B cell (primary cell): ENCODE data around the gene SMIM22. TPM values are rescaled to one million over a fixed set of nuclear protein-coding genes. Genes with fewer than 3 reads are reported as not detected.
A peak's percentile ranks its signal among the peaks of the same experiment; 100 is the strongest.

Experiments
- ATAC-seq: fragments of 200-7000 bp; cut with Tn5 transposase; one replicate; pipeline ENCODE4 v1.10.0; 2021; ENCODE audit warnings: low read depth, mild to moderate bottlenecking, moderate number of reproducible peaks, moderate library complexity
- CTCF ChIA-PET: fragments of 350-600 bp; sonication (Branson Sonifier 250); formaldehyde crosslinking; loops from one replicate; lab custom pipeline; 2021; ENCODE audit warnings: antibody characterized with exemption, inconsistent platforms; lab: Charles Lee
- POLR2A ChIA-PET: fragments of 350-600 bp; sonication (Branson Sonifier 250); formaldehyde crosslinking; loops from one replicate; lab custom pipeline; 2021; ENCODE audit warnings: antibody characterized with exemption; lab: Charles Lee
- DNase-seq: peaks from one replicate; pipeline ENCODE4 v3.0.0; 2013
- H2AFZ ChIP-seq: 2 replicates; pipeline ENCODE4 v1.6.1; 2012; ENCODE audit warnings: mild to moderate bottlenecking, low read depth, low read length; ENCODE audit not compliant: insufficient read depth, poor library complexity, severe bottlenecking
- H3K27ac ChIP-seq, 2 donors: 1 replicate in 1 of 2; 2 replicates in 1 of 2; pipeline ENCODE4 v1.5.1; 2012 to 2013; ENCODE audit warnings: low read length in 2 of 2, mild to moderate bottlenecking in 2 of 2, moderate library complexity in 1 of 2
- H3K27me3 ChIP-seq, 4 experiments: fragments of 200-600 bp in 1 of 4; sonication (generic) in 1 of 4; replicated peaks in 1 of 4; 1 replicate in 2 of 4; 2 replicates in 2 of 4; pipeline versions ENCODE4 v1.6.1 to v1.7.0; 2013 to 2016; ENCODE audit warnings: low read length in 3 of 4, mild to moderate bottlenecking in 2 of 4, mixed read lengths in 1 of 4, moderate library complexity in 1 of 4; ENCODE audit not compliant: insufficient read depth in 4 of 4, control insufficient read depth in 3 of 4; ENCODE audit errors: control extremely low read depth in 1 of 4
- H3K36me3 ChIP-seq, 2 experiments: replicated peaks in 1 of 2; 1 replicate in 1 of 2; 2 replicates in 1 of 2; pipeline versions ENCODE4 v1.6.1 to v1.7.1; 2013; ENCODE audit warnings: low read length in 1 of 2; ENCODE audit not compliant: insufficient read depth in 2 of 2, control insufficient read depth in 1 of 2; ENCODE audit errors: control extremely low read depth in 1 of 2, extremely low read depth in 1 of 2
- H3K4me1 ChIP-seq, 2 donors: fragments of 200-600 bp in 1 of 2; sonication (generic) in 1 of 2; 1 replicate in 1 of 2; 2 replicates in 1 of 2; pipeline versions ENCODE4 v1.5.1 to v1.6.1; 2013 to 2017; ENCODE audit warnings: low read length in 2 of 2; ENCODE audit not compliant: control insufficient read depth in 2 of 2, insufficient read depth in 2 of 2
- H3K4me2 ChIP-seq: replicated peaks from 2 replicates; pipeline ENCODE3; 2012; ENCODE audit warnings: mild to moderate bottlenecking, low read depth, low read length; ENCODE audit not compliant: poor library complexity, severe bottlenecking
- H3K4me3 ChIP-seq, 5 experiments: fragments of 200-600 bp in 1 of 5; sonication (generic) in 1 of 5; 1 replicate in 3 of 5; 2 replicates in 2 of 5; pipeline versions ENCODE4 v1.5.1 to v1.7.0; 2011 to 2016; ENCODE audit warnings: low read length in 4 of 5, mild to moderate bottlenecking in 4 of 5, low read depth in 2 of 5, control low read depth in 1 of 5, moderate library complexity in 1 of 5; ENCODE audit not compliant: insufficient read depth in 1 of 5; ENCODE audit errors: control extremely low read depth in 1 of 5, extremely low read depth in 1 of 5
- H3K79me2 ChIP-seq: fragments of 200-600 bp; sonication (generic); one replicate; pipeline ENCODE4 v1.6.0; 2016; ENCODE audit warnings: low read length; ENCODE audit not compliant: control insufficient read depth, insufficient read depth
- H3K9ac ChIP-seq: fragments of 200-600 bp; sonication (generic); 2 replicates; pipeline ENCODE4 v1.6.1; 2017; ENCODE audit warnings: mild to moderate bottlenecking, low read length, moderate library complexity
- H3K9me3 ChIP-seq, 3 donors: one replicate each; pipeline versions ENCODE4 v1.6.1 to v1.7.1; 2013; ENCODE audit warnings: low read length in 2 of 3; ENCODE audit not compliant: control insufficient read depth in 2 of 3, insufficient read depth in 1 of 3; ENCODE audit errors: control extremely low read depth in 1 of 3
- H4K20me1 ChIP-seq: 2 replicates; pipeline ENCODE4 v1.6.0; 2012; ENCODE audit warnings: mild to moderate bottlenecking, low read length; ENCODE audit not compliant: insufficient read depth, control insufficient read depth, poor library complexity, severe bottlenecking
- H3K27ac Mint-ChIP-seq: one replicate; pipeline ENCODE4 v1.8.0; 2021; ENCODE audit warnings: mixed read lengths
- H3K27me3 Mint-ChIP-seq: one replicate; pipeline ENCODE4 v1.8.0; 2021; ENCODE audit warnings: mixed read lengths
- H3K4me1 Mint-ChIP-seq: one replicate; pipeline ENCODE4 v1.8.0; 2021; ENCODE audit warnings: mixed read lengths
- H3K4me3 Mint-ChIP-seq: one replicate; pipeline ENCODE4 v1.8.0; 2021; ENCODE audit warnings: mixed read lengths
- H3K9me3 Mint-ChIP-seq: one replicate; pipeline ENCODE4 v1.8.0; 2022; ENCODE audit warnings: mixed read lengths; ENCODE audit not compliant: insufficient read depth
- CTCF ChIP-seq: fragments of 200-600 bp; IDR thresholded peaks from one replicate; pipeline ENCODE4 v1.8.0; 2022; ENCODE audit warnings: antibody characterized with exemption, mild to moderate bottlenecking
- EZH2 ChIP-seq: IDR thresholded peaks from 2 replicates; pipeline ENCODE4 v1.6.1; 2012; ENCODE audit warnings: borderline replicate concordance, low read depth, mild to moderate bottlenecking, moderate library complexity, low read length; ENCODE audit not compliant: insufficient read depth, poor library complexity, severe bottlenecking
- WGBS: methylation state at CpG from one replicate; pipeline ENCODE4 v1.1.5; 2013; ENCODE audit warnings: missing lambda C conversion rate; ENCODE audit not compliant: insufficient coverage; 5-methylcytosine and 5-hydroxymethylcytosine counted together
- intact Hi-C: fragments of 100-400 bp; cut with micrococcal nuclease; formaldehyde crosslinking; loops from one replicate; pipeline ENCODE4 v1.10.0; 2022
- polyA plus RNA-seq: library from polyadenylated mRNA; depleted of rRNA; stranded (reverse); fragments of >200 nt; gene quantifications from 2 replicates; pipeline ENCODE4 v1.2.3, GENCODE V29; 2012
- total RNA-seq, 2 donors: library from RNA; stranded (reverse); fragments of 120-200 nt in 1 of 2; gene quantifications; 1 replicate in 1 of 2; 2 replicates in 1 of 2; pipeline versions ENCODE4 v1.2.3 to v1.2.4, GENCODE V29; 2013 to 2022

The SMIM22 gene
- total and polyA plus RNA-seq, 2 donors (not counting 1 experiment from before 2014, with no cell fraction given) = not detected

- intact Hi-C loops = no loop called here
- ChIA-PET POLR2A (no interaction called here), CTCF (no interaction called here)
- ATAC-seq = no peak
- Histone ChIP-seq H2AFZ (no peak overlapping the region), H3K27ac (no peak overlapping the region), H3K4me1 (peaks cover 20 to 22% of the 10 kb centered on the region in 2 donors), H3K4me3 (no peak overlapping the region), H3K4me2 (no peak overlapping the region), H3K79me2 (no peaks in the 10 kb centered on the region), H3K9me3 (no peaks in the 10 kb centered on the region), H3K27me3 (no peaks in the 10 kb centered on the region), H4K20me1 (no peaks in the 10 kb centered on the region), H3K9ac (no peak overlapping the region), H3K36me3 (no peaks in the 10 kb centered on the region)
- Mint-ChIP-seq H3K9me3 (no peaks in the 10 kb centered on the region), H3K4me1 (peaks cover 15% of the 10 kb centered on the region), H3K27ac (no peak overlapping the region), H3K4me3 (no peak overlapping the region), H3K27me3 (no peaks in the 10 kb centered on the region)
- DNase-seq = no peak
- 96% methylated on average over 17 of the region's 22 CpGs for WGBS
- TF ChIP-seq EZH2 (no peak), CTCF (no peak)
Measured at GRCh38 chr16:4797805-4798252, 2.7 kb downstream of the SMIM22 start.

- TF ChIP-seq CTCF = no peak
- no peak for TF ChIP-seq EZH2
- H3K9me3 ChIP-seq = no peaks in the 10 kb centered on the region
- ChIA-PET CTCF (no interaction called here), POLR2A (interaction anchor here (0.6 kb wide), 1 partner anchor 8 kb away, joined by 3 read pairs; no protein-coding TSS in a partner anchor)
- H3K36me3 ChIP-seq = no peaks in the 10 kb centered on the region
- Mint-ChIP-seq H3K4me3 (no peak overlapping the region), H3K27ac (peak overlapping the region; percentile 26), H3K4me1 (peaks cover 20% of the 10 kb centered on the region), H3K9me3 (no peaks in the 10 kb centered on the region), H3K27me3 (no peaks in the 10 kb centered on the region)
- H3K27ac ChIP-seq = no peak overlapping the region
- H3K79me2 ChIP-seq = no peaks in the 10 kb centered on the region
- no peak overlapping the region for H3K9ac ChIP-seq
- no peaks in the 10 kb centered on the region for H3K27me3 ChIP-seq
- 89% methylated on average over 12 of the region's 16 CpGs for WGBS
- intact Hi-C loops = no loop called here
- H3K4me1 ChIP-seq = peaks cover 25 to 27% of the 10 kb centered on the region in 2 donors
- no peak overlapping the region for H3K4me3 ChIP-seq
- H3K4me2 ChIP-seq = no peak overlapping the region
- ATAC-seq = no peak
- no peak overlapping the region for H2AFZ ChIP-seq
- H4K20me1 ChIP-seq = no peaks in the 10 kb centered on the region
- no peak for DNase-seq
Measured at GRCh38 chr16:4798456-4798855, 3.3 kb downstream of the SMIM22 start.
